Stimulated activated CD4-positive, alpha-beta T cell treated with anti-CD3 and anti-CD28 coated beads, Interleukin-4, amount 100 ng/mL, for 1 hour (primary cell): ENCODE results near the gene CEP104.

ENCODE experiments used
- DNase-seq: peaks from one replicate; pipeline ENCODE4 v3.0.0-alpha.2; 2020

The CEP104 gene

DNA sequence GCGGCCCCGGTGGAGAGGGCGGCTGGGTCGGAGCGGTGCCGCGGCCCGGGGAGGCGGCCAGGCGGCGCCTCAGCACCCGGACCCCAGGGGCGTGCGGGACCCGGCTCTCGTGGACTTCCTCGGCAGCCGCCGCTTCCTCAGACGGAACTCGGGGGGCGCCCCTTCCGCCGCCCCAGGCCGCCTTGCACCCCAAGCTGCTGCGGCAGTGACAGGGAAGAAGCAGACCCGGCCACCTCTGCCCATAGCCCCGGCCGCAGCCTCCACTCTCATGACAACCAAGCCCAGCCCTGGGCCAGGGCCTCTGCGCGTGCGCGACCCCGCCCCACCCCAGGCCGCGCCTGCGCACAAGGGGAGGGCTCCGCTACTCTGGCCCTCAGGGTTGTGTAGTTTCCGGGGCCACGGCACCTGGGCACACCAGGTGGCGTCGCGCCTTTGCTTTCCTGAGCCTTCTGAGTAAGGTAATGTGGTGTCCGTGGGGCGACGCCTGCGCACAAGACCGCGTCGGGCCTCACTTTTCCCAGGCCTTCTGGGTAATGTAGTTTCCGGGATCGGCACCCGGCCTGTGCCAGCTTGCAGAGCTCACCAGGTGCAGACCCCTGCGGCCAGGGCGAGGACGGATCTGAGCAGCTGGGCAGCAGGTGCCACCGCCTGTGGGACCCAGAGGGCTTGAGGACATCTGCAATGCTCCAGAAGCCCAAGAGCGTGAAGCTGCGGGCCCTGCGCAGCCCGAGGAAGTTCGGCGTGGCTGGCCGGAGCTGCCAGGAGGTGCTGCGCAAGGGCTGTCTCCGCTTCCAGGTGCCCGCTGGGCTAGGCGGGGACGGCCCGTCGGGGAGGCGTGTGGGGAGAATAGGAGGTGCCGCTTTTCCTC is at the start of gene CEP104, which contains the start of gene DFFB:
CEP104 (minus strand) TSS at position 289 of the 868 bp plus-strand sequence. CDS start 4,804 bp downstream, outside the sequence.
DFFB (plus strand) TSS at position 554 of the 868 bp plus-strand sequence; CDS start at position 682, 128 bp downstream.
- peak; percentile 94 for DNase-seq

- no peak for DNase-seq
Observed at GRCh38 chr1:3906672-3907020, 49.6 kb upstream of the CEP104 start.

DNA sequence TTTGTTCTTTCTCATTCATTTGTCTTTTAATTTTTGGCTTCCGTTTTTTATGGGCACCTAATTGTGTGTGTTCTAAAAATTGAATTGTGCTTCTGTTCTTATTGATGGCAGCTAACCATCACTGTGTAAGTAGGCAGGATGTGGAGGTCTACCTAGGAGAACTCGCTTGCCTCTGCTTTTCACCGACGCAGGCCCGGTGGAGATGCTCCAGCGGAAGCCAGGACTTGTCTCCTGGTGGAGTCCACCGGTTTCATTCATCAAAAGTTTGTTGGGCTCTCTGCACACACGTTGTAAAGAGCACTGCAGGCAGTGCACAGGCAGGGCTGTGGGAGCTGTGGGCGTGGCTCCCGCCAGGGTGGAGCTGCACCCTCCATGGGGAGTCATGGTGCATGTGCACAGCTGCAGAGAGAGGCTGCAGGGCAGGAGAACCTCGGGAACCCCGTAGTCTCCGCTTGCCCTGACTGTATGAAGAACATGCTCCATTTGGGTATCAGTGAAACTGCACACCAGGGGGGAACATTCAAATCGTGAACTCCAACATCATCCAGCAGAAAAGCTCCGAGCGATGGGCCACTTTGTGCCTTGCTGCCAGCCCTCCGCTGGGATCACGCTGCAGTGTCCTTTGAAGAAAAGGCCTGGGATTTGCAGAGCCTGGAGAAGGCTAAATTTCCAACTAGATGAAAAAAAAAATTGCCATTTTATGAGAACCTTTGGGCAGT is 49.1 kb upstream of the CEP104 start:
- no peak for DNase-seq

DNA sequence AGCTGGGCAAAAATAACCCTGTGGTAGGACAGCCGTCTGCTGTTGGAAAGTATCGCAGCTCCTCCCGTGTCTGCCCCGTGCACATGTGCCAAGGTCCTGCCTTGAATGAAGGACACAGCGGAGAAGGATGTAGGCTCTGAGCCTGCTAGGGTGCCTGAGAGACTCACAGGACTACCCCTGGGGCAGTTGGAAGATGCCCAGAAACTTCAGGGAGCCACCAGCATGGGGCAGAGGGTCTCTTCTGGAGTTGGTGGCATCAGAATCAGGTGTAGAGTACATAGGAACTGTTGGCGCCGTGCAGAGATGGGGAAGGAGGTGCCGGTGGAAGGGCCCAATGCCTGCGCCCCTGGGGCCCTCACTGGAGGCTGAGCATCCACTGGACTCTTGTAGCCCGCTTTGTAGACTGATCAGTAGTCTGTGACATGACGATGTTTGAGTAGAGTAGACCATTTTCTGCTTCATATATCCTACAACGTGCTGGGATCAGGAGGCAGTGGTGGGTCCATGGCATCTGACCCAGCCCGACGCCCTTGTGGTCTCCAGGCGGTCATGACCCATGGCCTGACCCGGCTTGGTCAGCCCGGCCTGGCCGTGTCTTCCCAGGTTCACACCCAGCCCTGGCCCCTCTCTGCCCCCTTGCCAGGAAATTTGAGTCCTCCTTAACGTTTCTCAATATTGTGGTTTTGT is 48.4 kb upstream of the CEP104 start:
- no peak for DNase-seq

- no peak for DNase-seq
Observed at GRCh38 chr1:3904843-3905185, 47.8 kb upstream of the CEP104 start.

- no peak for DNase-seq
Observed at GRCh38 chr1:3904006-3904842, 47.2 kb upstream of the CEP104 start.

DNA sequence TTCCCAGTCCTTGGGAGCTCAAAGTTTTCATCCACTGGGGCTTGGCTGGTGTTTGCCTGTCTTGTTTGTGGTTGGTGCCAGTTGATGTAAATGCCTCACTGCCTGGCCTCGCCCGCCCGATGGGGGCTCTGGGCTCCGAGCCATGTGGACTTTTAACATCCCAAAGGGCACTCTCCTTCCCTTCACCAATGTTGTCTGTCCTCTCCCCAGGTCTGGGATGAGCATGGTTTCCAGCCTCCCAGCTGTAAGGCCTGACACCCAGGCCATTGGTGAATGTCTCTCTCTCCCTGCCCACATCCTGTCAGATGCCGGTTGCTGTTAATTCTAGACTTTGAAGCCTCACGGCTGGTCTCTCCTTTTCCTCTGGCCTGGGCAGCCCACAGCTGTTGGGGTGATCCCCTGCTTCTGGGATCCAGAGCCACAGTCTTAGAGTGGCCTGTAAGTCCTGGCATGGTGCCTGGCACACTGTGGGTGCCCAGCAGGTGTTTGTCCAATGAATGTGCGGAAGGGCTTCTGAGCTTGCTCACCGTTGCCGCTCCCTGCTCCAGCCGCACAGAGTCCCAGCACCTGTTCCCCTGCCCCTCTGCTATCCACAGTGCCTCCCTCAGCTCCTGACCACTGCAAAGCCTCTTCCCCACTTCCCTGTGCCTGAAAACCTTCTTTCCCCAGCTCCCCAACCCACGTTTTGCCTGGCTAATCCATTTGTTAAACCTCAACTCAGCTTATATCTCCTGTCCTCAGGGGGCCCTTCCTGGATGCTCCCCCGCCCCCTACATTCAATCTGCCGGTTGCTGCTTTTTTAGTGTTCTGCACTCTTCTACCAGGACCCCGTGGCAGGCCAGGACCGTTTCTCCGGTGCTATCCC is 46.4 kb upstream of the CEP104 start:
- DNase-seq: no peak

GRCh38 chr1:3902571-3903091 is 45.6 kb upstream of the CEP104 start:
- no peak for DNase-seq

DNA sequence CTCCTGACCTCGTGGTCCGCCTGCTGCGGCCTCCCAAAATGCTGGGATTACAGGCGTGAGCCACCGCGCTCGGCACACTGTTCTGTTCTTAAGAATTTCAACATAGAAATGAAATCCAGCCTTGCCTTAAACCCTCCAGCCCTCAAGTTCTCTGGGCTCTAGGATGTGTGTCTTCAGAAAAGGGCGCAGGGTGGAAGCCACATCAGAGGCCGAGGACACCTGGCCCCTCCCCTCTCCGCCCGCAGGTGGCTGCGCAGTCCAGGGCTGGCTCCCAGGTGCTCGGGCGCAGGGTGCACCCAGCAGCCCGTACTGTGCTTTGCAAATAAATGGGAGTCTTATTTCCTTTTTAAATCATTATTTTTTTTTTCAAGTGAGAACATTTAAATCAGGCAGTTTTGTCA is 45.1 kb upstream of the CEP104 start:
- no peak for DNase-seq

DNA sequence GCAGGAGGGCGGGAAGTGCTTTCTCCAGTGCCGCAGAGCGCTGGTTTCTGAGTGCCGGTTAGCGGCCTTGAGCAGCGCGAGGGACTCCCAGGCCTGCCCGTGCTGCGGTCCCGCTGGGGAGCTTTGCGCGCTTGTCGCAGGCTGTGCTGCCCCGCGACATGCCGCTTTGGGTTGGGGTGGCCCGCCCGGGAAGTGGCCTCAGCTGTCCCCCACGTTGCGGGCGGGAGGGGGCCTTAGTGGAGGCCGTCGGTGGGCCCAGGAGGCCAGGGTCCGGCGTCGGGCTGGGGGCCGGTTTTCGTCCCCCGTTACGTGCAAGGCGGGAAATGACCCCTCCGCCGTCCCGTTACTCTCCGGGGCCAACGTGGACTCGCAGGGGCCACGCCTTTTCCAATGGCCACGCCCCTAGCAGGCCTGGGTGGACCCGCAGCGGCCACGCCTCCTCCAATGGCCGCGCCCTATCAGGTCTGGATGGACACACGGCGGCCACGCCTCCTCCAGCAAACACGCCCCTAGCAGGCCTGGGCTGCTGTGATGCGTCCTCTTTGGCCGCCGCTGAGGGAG is 44.0 kb upstream of the CEP104 start:
- DNase-seq: peak; percentile 85

- DNase-seq: peak; percentile 91
Observed at GRCh38 chr1:3900150-3900968, 43.3 kb upstream of the CEP104 start, which contains the start of gene C1orf174. C1orf174 (minus strand) TSS chr1:3900272; CDS start chr1:3900186, 86 bp downstream.

DNA sequence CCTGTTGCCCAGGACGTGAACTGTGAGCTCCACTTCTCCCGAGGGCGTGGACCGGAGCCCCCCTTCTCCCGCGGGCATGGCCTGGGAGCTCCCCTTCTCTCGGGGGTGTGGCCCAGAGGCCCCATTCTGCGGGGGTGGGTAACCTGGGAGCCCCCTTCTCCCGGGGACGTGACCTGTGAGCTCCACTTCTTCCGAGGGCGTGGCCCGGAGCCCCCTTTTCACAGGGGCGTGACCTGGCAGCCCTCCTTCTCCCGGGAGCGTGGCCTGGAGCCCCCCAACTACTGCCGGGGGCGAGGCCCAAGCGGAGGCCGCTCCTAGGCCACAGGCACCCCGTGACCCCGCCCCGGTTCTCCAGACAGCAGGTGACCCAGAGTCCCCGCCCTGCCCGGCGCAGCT is 42.7 kb upstream of the CEP104 start:
- no peak for DNase-seq

- DNase-seq: no peak
Observed at GRCh38 chr1:3898994-3899753, 42.2 kb upstream of the CEP104 start.

DNA sequence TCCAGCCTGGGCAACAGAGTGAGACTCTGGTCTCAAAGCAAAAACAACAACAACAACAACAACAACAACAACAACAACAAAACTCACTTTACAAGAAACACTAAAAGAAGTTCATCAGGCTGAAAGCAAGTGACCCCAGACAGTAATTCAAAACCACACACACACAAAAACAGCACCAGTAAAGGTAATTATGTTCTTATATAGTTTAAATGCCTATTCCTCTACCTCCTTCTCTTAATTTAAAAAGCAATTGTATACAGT is 41.4 kb upstream of the CEP104 start:
- no peak for DNase-seq

DNA sequence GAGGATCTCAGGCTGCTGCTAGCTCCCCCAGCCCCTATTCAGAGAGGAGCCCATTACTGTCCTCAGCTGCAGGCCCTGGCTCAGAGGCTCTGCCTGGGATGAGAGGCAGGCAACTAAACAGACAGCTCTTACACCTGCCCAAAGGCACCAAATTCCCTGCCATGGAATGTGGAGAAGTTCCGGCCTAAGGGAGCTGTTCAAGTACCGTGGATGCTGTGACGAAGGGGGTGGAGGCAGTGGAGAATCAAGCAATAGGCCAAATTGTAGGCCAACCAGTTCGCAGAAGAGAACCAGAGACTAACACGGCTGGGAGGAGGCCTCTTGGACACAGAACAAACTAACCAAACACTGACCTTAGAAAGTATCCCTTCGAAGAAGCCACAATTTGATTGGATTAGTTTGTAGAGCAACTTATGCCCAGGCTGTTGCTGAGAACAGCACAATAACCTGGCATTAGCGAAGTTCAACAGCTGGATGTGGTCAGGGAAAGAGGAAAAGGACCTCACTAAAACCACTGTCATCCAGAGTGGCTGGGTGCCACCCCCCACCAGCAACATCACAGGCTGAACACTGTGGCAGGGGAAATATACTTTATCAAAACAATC is 39.5 kb upstream of the CEP104 start:
- no peak for DNase-seq

DNA sequence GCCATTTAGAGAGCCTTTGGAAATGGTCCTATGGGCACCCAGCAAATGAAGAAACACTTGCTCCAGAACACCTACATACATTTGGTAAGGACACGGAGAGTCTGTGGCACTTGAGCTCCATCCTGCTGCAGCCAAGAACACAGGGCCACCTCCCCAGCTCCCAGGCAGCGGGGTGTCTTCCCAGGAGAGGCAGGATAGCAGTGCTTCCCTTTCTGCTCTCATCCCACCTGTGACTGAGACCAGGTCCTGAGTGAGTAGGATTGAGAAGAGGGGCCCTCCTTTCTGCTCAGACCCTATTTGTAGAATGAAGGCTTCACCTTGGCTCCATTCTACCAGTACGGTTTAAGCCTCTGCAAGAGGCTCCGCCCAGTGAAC is 38.9 kb upstream of the CEP104 start:
- DNase-seq: no peak

GRCh38 chr1:3895279-3895950 is 38.4 kb upstream of the CEP104 start:
- DNase-seq: no peak

- DNase-seq: no peak
Observed at GRCh38 chr1:3894626-3895278, 37.7 kb upstream of the CEP104 start.
